Activated CD4-positive, CD25-positive, alpha-beta regulatory T cell treated with anti-CD3 and anti-CD28 coated beads, Interleukin-2, amount 50 U/mL, for 72 hours (primary cell): ENCODE data around the gene FAM209A.
"Not testable (repeated sequence)": the region's sequence is repeated elsewhere in the genome, so short reads cannot be mapped to it uniquely, and the experiment has no call there.

Experiments used
- DNase-seq: peaks from one replicate; pipeline ENCODE4 v3.0.0; 2021

The FAM209A gene

DNA sequence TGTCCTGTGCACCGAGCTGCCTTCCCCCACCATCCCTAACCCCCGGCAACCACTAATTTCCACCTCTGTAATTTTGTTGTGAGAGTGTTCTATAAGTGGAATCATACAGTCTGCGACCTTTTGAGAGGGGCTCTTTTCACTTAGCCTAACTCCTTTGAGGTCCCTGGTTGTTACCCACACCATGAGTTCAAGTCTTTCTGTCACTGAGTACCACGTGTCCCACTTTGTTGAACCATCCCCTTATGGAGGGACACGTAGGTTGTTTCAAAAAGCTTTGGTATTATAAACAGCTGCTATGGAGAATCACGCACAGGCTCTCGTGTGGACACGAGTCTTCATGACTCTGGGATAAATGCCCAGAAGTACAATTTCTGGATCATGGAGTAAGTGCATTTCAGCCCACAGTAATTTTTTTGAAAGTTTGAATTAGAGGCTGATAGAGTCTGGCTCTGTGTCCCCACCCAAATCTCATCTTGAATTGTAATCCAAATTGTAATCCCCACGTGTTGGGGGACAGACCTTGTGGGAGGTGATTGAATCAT is 18.0 kb downstream of the FAM209A start:
- no peak for DNase-seq

DNA sequence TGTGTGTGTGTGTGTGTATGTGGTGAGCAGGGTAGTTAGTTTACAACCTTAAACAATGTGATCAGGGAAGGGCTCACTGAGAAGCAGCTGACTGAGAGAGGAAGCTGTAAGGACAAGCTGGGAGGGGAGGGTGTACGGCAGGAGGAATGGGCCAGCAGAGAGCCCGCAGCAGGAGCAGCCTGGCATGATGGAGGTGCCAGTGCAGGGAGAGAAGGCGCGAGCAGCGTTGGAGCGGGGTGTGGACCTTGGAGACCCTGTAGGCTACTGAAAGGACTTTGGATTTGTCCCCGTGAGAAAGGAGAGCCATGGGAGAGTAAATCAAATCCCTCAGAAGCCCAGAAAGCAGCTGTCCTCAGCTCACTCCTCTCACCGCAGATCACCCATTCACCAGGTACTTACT is 27.0 kb downstream of the FAM209A start:
- no peak for DNase-seq

DNA sequence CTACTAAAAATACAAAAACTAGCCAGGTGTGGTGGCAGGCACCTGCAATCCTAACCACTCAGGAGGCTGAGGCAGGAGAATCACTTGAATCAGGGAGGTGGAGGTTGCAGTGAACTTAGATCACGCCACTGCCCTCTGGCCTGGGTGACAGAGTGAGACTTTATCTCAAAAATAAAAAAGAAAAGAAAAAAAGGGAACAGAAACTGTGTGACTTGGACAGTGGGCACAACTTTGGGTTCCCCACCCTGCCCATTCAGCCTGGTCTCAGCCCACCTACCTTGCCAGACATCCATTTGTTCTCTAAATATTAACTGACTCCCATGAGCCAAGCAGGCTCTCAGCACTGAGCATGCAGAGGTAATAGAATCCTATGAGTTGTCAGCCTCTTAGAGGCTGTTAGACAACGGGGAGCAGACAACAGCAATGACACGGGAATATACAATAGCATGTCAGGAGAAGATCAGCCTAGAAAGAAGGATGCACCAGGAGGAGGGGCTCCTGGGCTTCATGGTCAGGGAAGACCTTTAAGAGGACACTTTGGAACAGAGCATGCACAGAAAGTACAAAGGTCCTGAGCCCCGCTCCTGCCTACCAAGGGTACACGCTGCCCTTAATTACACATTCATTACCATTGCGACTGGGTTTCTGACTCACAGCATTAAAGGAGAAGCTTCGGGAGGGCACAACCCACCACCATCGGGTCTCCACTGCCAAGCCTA is 28.5 kb downstream of the FAM209A start:
- no peak for DNase-seq

DNA sequence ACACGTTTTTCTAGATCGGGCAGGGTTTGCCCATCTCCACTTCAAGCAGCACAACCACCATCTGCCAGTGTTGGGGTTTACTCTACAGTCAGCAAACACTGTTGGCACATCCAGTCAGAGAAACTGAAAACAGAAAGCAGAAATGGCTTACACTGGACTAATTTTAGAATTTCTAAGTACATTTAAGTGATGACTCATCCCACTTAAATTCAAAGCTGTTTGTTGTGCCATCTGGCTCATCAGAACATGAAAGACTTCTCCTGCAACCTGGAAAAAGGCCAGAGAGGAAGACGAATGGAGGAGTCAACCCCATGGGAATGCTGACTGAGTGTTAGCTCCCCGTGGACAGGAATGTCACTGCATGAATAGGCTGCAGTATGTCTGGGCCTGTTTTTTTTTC is 30.3 kb downstream of the FAM209A start:
- DNase-seq: no peak

DNA sequence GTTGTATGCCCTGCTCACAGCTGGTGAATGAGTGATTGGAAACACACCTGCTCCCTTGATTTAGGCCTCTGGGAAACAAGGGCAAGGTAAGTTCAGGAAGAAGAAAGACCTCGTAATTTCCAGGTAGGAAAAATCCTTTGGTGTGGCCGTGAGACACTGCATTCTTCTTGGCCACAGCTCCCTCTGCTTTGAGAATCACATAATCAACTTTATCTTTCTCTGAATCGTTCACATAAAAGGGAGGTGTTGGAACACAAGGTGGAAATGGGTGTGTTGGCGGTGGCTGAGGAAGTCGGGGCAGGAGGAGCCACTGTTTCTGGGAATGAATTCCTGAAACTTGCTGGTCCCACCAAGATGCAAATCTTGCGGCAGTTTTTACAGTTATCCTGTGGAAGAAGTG is 34.4 kb downstream of the FAM209A start:
- DNase-seq: no peak

DNA sequence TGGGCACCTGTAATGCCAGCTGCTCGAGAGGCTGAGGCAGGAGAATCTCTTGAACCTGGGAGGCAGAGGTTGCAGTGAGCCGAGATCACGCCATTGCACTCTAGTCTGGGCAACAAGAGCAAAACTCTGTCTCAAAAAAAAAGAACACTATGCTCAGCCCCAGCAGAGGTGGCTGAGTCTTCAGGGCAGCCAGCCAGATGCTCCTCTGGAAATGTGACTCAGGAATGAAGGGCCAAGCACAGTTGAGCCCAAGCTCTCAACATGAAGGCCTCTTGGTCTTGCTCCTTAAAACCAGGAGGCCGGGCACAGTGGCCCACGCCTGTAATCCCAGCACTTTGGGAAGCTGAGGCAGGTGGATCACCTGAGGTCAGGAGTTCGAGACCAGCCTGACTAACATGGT is 40.0 kb downstream of the FAM209A start:
- DNase-seq: not testable (repeated sequence)

DNA sequence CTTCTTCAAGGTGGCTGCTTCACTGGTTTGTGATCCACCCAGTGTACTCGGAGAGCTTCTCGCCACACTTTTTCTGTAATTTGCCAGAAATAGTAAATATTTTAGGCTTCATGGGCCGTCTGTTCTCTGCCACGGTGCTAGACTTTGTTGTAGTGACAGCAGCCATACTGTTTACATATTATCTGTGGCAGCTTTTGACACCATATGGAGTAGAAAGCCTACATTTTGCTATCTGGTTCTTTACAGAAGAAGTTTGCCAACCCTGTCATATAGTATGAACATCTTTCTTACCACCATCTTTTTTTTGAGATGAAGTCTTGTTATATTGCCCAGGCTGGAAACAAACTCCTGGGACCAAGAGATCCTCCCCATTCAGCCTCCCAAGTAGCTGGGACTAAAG is 41.0 kb downstream of the FAM209A start:
- DNase-seq: no peak

DNA sequence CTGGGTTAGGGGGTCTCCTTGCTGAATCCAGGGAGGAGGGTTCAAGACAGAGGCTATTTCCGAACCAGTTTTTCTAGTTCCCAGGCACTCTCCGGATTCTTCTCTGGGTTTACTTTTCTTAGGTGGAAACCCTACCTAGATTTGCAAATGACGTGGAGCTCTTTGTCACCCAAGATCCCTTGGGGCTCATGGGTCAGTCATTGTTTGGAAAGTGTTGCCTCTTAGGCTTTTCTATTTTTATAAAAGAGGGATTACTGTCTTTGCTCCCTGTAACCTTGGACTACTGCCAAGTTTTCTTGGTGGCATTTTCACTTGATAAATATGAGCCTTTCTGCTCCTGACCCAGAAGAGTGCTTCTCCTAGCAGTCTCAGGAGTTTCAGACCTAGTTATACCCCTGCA is 42.1 kb downstream of the FAM209A start:
- DNase-seq: no peak

DNA sequence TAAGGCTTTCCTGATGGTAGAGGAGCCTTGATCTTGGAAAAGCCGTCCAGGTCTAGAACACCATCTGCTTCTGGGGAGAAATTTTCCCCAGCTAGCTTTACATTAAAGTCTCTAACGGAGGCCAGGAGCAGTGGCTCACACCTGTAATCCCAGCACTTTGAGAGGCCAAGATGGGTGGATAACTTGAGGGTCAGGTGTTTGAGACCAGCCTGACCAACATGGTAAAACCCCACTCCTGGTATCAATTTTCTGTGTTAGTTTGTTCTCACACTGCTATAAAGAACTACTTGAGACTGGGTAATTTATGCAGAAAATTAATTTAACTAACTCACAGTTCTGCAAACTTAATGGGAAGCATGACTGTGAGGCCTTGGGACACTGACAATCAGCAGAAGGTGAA is 46.3 kb downstream of the FAM209A start:
- no peak for DNase-seq

DNA sequence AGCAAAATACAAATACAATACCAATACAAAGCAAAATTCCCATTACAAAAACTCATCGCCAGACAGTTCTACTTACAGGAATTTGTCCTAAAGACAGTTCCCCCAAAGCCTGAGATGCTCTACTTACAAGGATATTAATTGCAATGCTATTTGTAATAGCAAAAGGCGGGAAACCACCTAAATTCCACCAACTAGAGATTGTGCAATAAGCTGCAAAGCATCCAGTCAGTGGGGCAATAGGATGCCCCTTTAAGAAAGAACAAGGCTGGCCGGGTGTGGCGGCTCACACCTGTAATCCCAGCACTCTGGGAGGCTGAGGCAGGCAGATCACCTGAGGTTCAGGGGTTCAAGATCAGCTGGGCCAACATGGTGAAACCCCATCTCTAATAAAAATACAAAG is 47.6 kb downstream of the FAM209A start:
- no peak for DNase-seq

DNA sequence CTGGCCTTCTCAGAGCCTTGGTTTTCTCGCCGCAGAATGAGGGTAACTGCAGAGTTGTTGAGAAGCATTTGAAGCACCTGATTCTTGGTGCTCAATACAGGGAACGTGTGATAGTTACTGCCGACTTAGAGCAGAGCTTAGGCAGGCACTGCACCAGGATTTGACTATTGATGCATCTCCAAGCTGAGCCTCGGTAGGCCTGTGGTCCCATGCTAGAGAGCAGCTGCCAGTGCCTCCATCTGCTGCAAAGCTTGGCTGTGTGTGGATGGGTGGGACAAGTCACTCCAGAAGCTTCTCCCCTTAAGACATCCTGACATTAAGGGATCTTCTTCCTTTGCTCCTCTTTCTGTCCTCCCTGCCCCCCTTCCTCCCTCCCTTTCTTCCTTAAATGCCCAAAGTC is 49.4 kb downstream of the FAM209A start:
- DNase-seq: no peak

DNA sequence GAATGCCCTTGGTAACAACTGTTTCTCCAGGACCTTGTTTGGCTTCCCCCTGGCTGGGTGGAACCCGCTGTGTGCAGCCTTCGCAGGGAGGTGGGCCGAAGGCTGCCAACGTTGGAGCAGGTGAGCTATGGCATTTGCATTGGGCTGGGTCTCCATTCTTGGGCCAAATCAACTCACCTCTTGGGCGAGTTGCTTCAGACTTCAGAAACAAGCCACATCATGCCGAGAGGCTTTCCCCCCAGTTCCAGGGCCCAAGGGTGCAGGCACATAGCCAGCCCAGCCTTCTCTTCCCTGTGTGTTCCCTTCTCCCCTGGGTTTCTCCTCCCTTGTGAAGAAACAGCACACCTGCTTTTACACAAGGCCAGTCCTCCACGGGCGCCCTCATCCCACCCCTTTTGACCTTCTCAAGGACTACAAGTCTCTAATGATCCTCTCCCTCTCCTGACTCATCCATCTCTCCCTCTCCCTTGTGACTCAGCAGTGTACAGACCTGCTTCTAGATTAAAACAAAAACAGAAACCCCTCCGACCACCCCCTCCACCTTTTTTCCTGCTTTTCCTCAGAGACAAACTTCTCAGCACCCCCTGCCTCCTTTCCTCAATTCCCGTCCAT is 50.1 kb downstream of the FAM209A start:
- no peak for DNase-seq

DNA sequence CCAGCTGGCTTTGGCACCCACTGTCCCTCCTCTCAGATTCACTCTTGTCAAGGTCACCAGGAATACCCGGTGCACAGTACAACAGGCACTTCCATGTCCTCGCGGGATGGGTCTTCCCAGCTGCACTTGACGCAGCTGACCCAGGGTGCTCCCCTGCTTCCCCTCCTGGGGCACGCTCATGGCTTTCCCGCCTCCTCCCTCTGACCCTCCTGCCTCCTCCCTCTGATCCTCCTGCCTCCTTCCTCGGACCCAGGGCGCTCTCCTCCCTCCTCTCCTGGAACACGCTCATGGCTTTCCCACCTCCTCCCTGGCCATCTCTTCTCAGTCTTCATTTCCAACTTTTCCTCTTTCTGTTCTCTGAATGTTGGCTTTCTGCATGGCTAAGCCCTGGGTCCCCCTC is 50.6 kb downstream of the FAM209A start:
- no peak for DNase-seq
